ENCODE measurements around the gene SCN1B. TPM values are rescaled to one million over a fixed set of nuclear protein-coding genes. Genes with fewer than 3 reads are reported as not detected.

SCN1B gene
- polyA plus RNA-seq, 1 donor = 0.96 TPM

GRCh38 chr19:35054626-35055025, 24.4 kb downstream of the SCN1B start:
- peaks cover 46% of the 10 kb centered on the region for H3K36me3 ChIP-seq (ENCODE audit: control insufficient read depth, insufficient read depth, low read length)
- no peaks in the 10 kb centered on the region for H3K4me1 ChIP-seq (ENCODE audit: control insufficient read depth, insufficient read depth, low read length)
- DNase-seq = no peak
- peaks cover 3% of the 10 kb centered on the region for H3K9me3 ChIP-seq (ENCODE audit: control insufficient read depth, low read depth, low read length)
- no peaks in the 10 kb centered on the region for H3K27me3 ChIP-seq (ENCODE audit: control insufficient read depth, insufficient read depth, low read length)
- no CpG with 5 or more reads among the region's 9 CpGs for WGBS (ENCODE audit: insufficient coverage, low lambda C conversion rate)
- H3K27ac ChIP-seq (ENCODE audit: low read length) = no peak overlapping the region
- H3K4me3 ChIP-seq (ENCODE audit: low read length) = no peak overlapping the region

- no CpG with 5 or more reads among the region's 3 CpGs for WGBS (ENCODE audit: insufficient coverage, low lambda C conversion rate)
- H3K27me3 ChIP-seq (ENCODE audit: control insufficient read depth, insufficient read depth, low read length) = no peaks in the 10 kb centered on the region
- H3K4me1 ChIP-seq (ENCODE audit: control insufficient read depth, insufficient read depth, low read length) = no peaks in the 10 kb centered on the region
- peak in 1 of 2 donors; percentile 22 for DNase-seq
- peaks cover 5% of the 10 kb centered on the region for H3K9me3 ChIP-seq (ENCODE audit: control insufficient read depth, low read depth, low read length)
- H3K36me3 ChIP-seq (ENCODE audit: control insufficient read depth, insufficient read depth, low read length) = peaks cover 51% of the 10 kb centered on the region
- no peak overlapping the region for H3K27ac ChIP-seq (ENCODE audit: low read length)
- H3K4me3 ChIP-seq (ENCODE audit: low read length) = no peak overlapping the region
Measured at GRCh38 chr19:35055715-35056179, 25.5 kb downstream of the SCN1B start.

- no peaks in the 10 kb centered on the region for H3K27me3 ChIP-seq (ENCODE audit: control insufficient read depth, insufficient read depth, low read length)
- no peaks in the 10 kb centered on the region for H3K4me1 ChIP-seq (ENCODE audit: control insufficient read depth, insufficient read depth, low read length)
- DNase-seq = no peak
- H3K27ac ChIP-seq (ENCODE audit: low read length) = no peak overlapping the region
- H3K36me3 ChIP-seq (ENCODE audit: control insufficient read depth, insufficient read depth, low read length) = peaks cover 54% of the 10 kb centered on the region
- no peak overlapping the region for H3K4me3 ChIP-seq (ENCODE audit: low read length)
- WGBS (ENCODE audit: insufficient coverage, low lambda C conversion rate) = 60% methylated on average over 1 of the region's 6 CpGs
- peaks cover 5% of the 10 kb centered on the region for H3K9me3 ChIP-seq (ENCODE audit: control insufficient read depth, low read depth, low read length)
Measured at GRCh38 chr19:35056513-35057063, 26.3 kb downstream of the SCN1B start.

GRCh38 chr19:35058370-35058769, 28.1 kb downstream of the SCN1B start:
- Histone ChIP-seq H3K36me3 (ENCODE audit: control insufficient read depth, insufficient read depth, low read length) (peaks cover 45% of the 10 kb centered on the region), H3K4me1 (ENCODE audit: control insufficient read depth, insufficient read depth, low read length) (no peaks in the 10 kb centered on the region), H3K27me3 (ENCODE audit: control insufficient read depth, insufficient read depth, low read length) (no peaks in the 10 kb centered on the region), H3K9me3 (ENCODE audit: control insufficient read depth, low read depth, low read length) (peaks cover 5% of the 10 kb centered on the region), H3K27ac (ENCODE audit: low read length) (no peak overlapping the region), H3K4me3 (ENCODE audit: low read length) (no peak overlapping the region)
- 88% methylated on average over 1 of the region's 2 CpGs for WGBS (ENCODE audit: insufficient coverage, low lambda C conversion rate)
- no peak for DNase-seq

GRCh38 chr19:35059006-35059798, 28.9 kb downstream of the SCN1B start:
- DNase-seq = no peak
- WGBS (ENCODE audit: insufficient coverage, low lambda C conversion rate) = no CpG with 5 or more reads among the region's 26 CpGs
- H3K4me1 ChIP-seq (ENCODE audit: control insufficient read depth, insufficient read depth, low read length) = no peaks in the 10 kb centered on the region
- H3K36me3 ChIP-seq (ENCODE audit: control insufficient read depth, insufficient read depth, low read length) = peaks cover 43% of the 10 kb centered on the region
- H3K4me3 ChIP-seq (ENCODE audit: low read length) = no peak overlapping the region
- H3K27me3 ChIP-seq (ENCODE audit: control insufficient read depth, insufficient read depth, low read length) = no peaks in the 10 kb centered on the region
- peaks cover 5% of the 10 kb centered on the region for H3K9me3 ChIP-seq (ENCODE audit: control insufficient read depth, low read depth, low read length)
- H3K27ac ChIP-seq (ENCODE audit: low read length) = no peak overlapping the region

GRCh38 chr19:35059799-35060091, 29.5 kb downstream of the SCN1B start:
- H3K4me3 ChIP-seq (ENCODE audit: low read length) = no peak overlapping the region
- H3K4me1 ChIP-seq (ENCODE audit: control insufficient read depth, insufficient read depth, low read length) = no peaks in the 10 kb centered on the region
- no peak for DNase-seq
- H3K27me3 ChIP-seq (ENCODE audit: control insufficient read depth, insufficient read depth, low read length) = no peaks in the 10 kb centered on the region
- H3K27ac ChIP-seq (ENCODE audit: low read length) = no peak overlapping the region
- H3K9me3 ChIP-seq (ENCODE audit: control insufficient read depth, low read depth, low read length) = peaks cover 5% of the 10 kb centered on the region
- H3K36me3 ChIP-seq (ENCODE audit: control insufficient read depth, insufficient read depth, low read length) = peaks cover 38% of the 10 kb centered on the region
- whole genome bisulfite sequencing (ENCODE audit: insufficient coverage, low lambda C conversion rate) = no CpG with 5 or more reads among the region's 15 CpGs

GRCh38 chr19:35060160-35060855, 30.0 kb downstream of the SCN1B start:
- H3K9me3 ChIP-seq (ENCODE audit: control insufficient read depth, low read depth, low read length) = peaks cover 5% of the 10 kb centered on the region
- H3K4me3 ChIP-seq (ENCODE audit: low read length) = no peak overlapping the region
- H3K4me1 ChIP-seq (ENCODE audit: control insufficient read depth, insufficient read depth, low read length) = no peaks in the 10 kb centered on the region
- no peak for DNase-seq
- WGBS (ENCODE audit: insufficient coverage, low lambda C conversion rate) = no CpG with 5 or more reads among the region's 29 CpGs
- no peaks in the 10 kb centered on the region for H3K27me3 ChIP-seq (ENCODE audit: control insufficient read depth, insufficient read depth, low read length)
- peaks cover 32% of the 10 kb centered on the region for H3K36me3 ChIP-seq (ENCODE audit: control insufficient read depth, insufficient read depth, low read length)
- H3K27ac ChIP-seq (ENCODE audit: low read length) = no peak overlapping the region

GRCh38 chr19:35061583-35062373, 31.5 kb downstream of the SCN1B start:
- Histone ChIP-seq H3K27me3 (ENCODE audit: control insufficient read depth, insufficient read depth, low read length) (no peaks in the 10 kb centered on the region), H3K4me3 (ENCODE audit: low read length) (no peak overlapping the region), H3K9me3 (ENCODE audit: control insufficient read depth, low read depth, low read length) (peaks cover 7% of the 10 kb centered on the region), H3K4me1 (ENCODE audit: control insufficient read depth, insufficient read depth, low read length) (no peaks in the 10 kb centered on the region), H3K36me3 (ENCODE audit: control insufficient read depth, insufficient read depth, low read length) (peaks cover 28% of the 10 kb centered on the region), H3K27ac (ENCODE audit: low read length) (no peak overlapping the region)
- 88% methylated on average over 3 of the region's 7 CpGs for WGBS (ENCODE audit: insufficient coverage, low lambda C conversion rate)
- DNase-seq = no peak

- peaks cover 26% of the 10 kb centered on the region for H3K36me3 ChIP-seq (ENCODE audit: control insufficient read depth, insufficient read depth, low read length)
- DNase-seq = no peak
- H3K9me3 ChIP-seq (ENCODE audit: control insufficient read depth, low read depth, low read length) = peaks cover 7% of the 10 kb centered on the region
- peaks cover 5% of the 10 kb centered on the region for H3K4me1 ChIP-seq (ENCODE audit: control insufficient read depth, insufficient read depth, low read length)
- 95% methylated on average over 3 of the region's 7 CpGs for WGBS (ENCODE audit: insufficient coverage, low lambda C conversion rate)
- no peak overlapping the region for H3K4me3 ChIP-seq (ENCODE audit: low read length)
- H3K27me3 ChIP-seq (ENCODE audit: control insufficient read depth, insufficient read depth, low read length) = no peaks in the 10 kb centered on the region
- no peak overlapping the region for H3K27ac ChIP-seq (ENCODE audit: low read length)
Measured at GRCh38 chr19:35062942-35063341, 32.7 kb downstream of the SCN1B start.
